HCT116 (cell line): ENCODE measurements around the gene EEPD1. TPM values are rescaled to one million over a fixed set of nuclear protein-coding genes. Genes with fewer than 3 reads are reported as not detected.

ENCODE experiments used
- ATAC-seq: fragments of 200-7000 bp; cut with Tn5 transposase; 2 replicates; pipeline ENCODE4 v1.9.1; 2020; ENCODE audit warnings: mild to moderate bottlenecking, moderate library complexity
- BruUV-seq: library from RNA; stranded (reverse); fragments of 400-500 nt; replicated peaks from 2 replicates; lab custom pipeline; 2021; lab: Mats Ljungman, UMichigan
- CTCF ChIA-PET: fragments of 300-600 bp; sonication (Branson Sonifier 250); formaldehyde crosslinking; loops from one replicate; lab custom pipeline; 2021; ENCODE audit warnings: antibody characterized with exemption; lab: Charles Lee
- POLR2A ChIA-PET: fragments of 300-600, 350-600 bp; sonication (Branson Sonifier 250); formaldehyde crosslinking; loops from one replicate; lab custom pipeline; 2021; ENCODE audit warnings: antibody characterized with exemption; lab: Charles Lee
- RAD21 ChIA-PET, 2 experiments: fragments of 300-600 bp; sonication (Branson Sonifier 250); formaldehyde crosslinking; loops; one replicate each; lab custom pipeline; 2023; ENCODE audit warnings: low total read pairs in 2 of 2; ENCODE audit not compliant: uncharacterized antibody in 2 of 2, unreplicated experiment in 2 of 2, low non-redundant PET in 1 of 2; lab: Charles Lee
- DNase-seq: peaks from one replicate; pipeline ENCODE4 v3.0.0-alpha.2; 2010; ENCODE audit warnings: low read depth, low spot score
- H2AFZ ChIP-seq: fragments of 200-600 bp; shearing (Covaris generic), sonication (generic); 2 replicates; pipeline ENCODE4 v1.6.1; 2017; ENCODE audit warnings: low read depth, mixed run types, mixed read lengths, antibody characterized with exemption, low read length; ENCODE audit not compliant: poor library complexity, severe bottlenecking
- H3K27ac ChIP-seq: 2 replicates; pipeline ENCODE4 v1.5.1; 2012; ENCODE audit warnings: low read depth, low read length
- H3K27me3 ChIP-seq: fragments of 200-600 bp; sonication (generic); 2 replicates; pipeline ENCODE4 v1.6.1; 2016; ENCODE audit warnings: mixed run types, low read length, mixed read lengths; ENCODE audit not compliant: insufficient read depth
- H3K36me3 ChIP-seq, 2 experiments: fragments of 200-500 bp in 1 of 2; fragments of 200-600 bp in 1 of 2; sonication (Bioruptor generic) in 1 of 2; sonication (generic) in 1 of 2; 2 replicates each; pipeline versions ENCODE4 v1.5.1 to v1.6.1; 2014 to 2016; ENCODE audit warnings: low read length in 2 of 2, inconsistent platforms in 1 of 2, mixed read lengths in 1 of 2, mixed run types in 1 of 2; ENCODE audit not compliant: insufficient read depth in 2 of 2, control insufficient read depth in 1 of 2
- H3K4me1 ChIP-seq, 2 experiments: fragments of 200-600 bp in 1 of 2; sonication (generic) in 1 of 2; 2 replicates each; pipeline versions ENCODE4 v1.5.1 to v1.6.1; 2012 to 2017; ENCODE audit warnings: low read length in 2 of 2, inconsistent platforms in 1 of 2, mild to moderate bottlenecking in 1 of 2, mixed read lengths in 1 of 2, mixed run types in 1 of 2, moderate library complexity in 1 of 2; ENCODE audit not compliant: insufficient read depth in 2 of 2, control insufficient read depth in 1 of 2
- H3K4me2 ChIP-seq: fragments of 200-600 bp; sonication (generic); 2 replicates; pipeline ENCODE4 v1.6.1; 2017; ENCODE audit warnings: mixed run types, low read length, mixed read lengths
- H3K4me3 ChIP-seq, 2 experiments: fragments of 200-600 bp in 1 of 2; sonication (generic) in 1 of 2; replicated peaks in 1 of 2; 2 replicates each; pipeline ENCODE4 v1.5.1; 2011 to 2016; ENCODE audit warnings: low read length in 2 of 2, control low read depth in 1 of 2, low read depth in 1 of 2, mild to moderate bottlenecking in 1 of 2, mixed read lengths in 1 of 2, mixed run types in 1 of 2
- H3K79me2 ChIP-seq: fragments of 200-600 bp; sonication (generic); 2 replicates; pipeline ENCODE4 v1.6.1; 2017; ENCODE audit warnings: mild to moderate bottlenecking, mixed run types, low read length, moderate library complexity, mixed read lengths; ENCODE audit not compliant: insufficient read depth
- H3K9ac ChIP-seq: fragments of 200-600 bp; sonication (generic); 2 replicates; pipeline ENCODE4 v1.6.1; 2016; ENCODE audit warnings: low read length, mixed read lengths
- H3K9me2 ChIP-seq: fragments of 200-600 bp; sonication (generic), shearing (Covaris generic); 2 replicates; pipeline ENCODE4 v1.6.1; 2017; ENCODE audit warnings: mixed run types, mild to moderate bottlenecking, moderate library complexity; ENCODE audit not compliant: insufficient read depth
- H3K9me3 ChIP-seq, 2 experiments: fragments of 200-500 bp in 1 of 2; fragments of 200-600 bp in 1 of 2; sonication (Bioruptor generic) in 1 of 2; sonication (generic) in 1 of 2; 2 replicates each; pipeline ENCODE4 v1.6.1; 2014 to 2017; ENCODE audit warnings: low read length in 2 of 2, mixed read lengths in 2 of 2, inconsistent platforms in 1 of 2, low read depth in 1 of 2, mild to moderate bottlenecking in 1 of 2, mixed run types in 1 of 2, moderate library complexity in 1 of 2; ENCODE audit not compliant: control insufficient read depth in 1 of 2, insufficient read depth in 1 of 2
- H4K20me1 ChIP-seq: fragments of 200-600 bp; sonication (generic), shearing (Covaris generic); 2 replicates; pipeline ENCODE4 v1.6.1; 2017; ENCODE audit warnings: mixed run types, mild to moderate bottlenecking, moderate library complexity; ENCODE audit not compliant: insufficient read depth
- ATF3 ChIP-seq: IDR thresholded peaks from 2 replicates; pipeline ENCODE4 v1.6.1; 2012
- CBX3 ChIP-seq: IDR thresholded peaks from 2 replicates; pipeline ENCODE4 v1.6.1; 2012; ENCODE audit warnings: low read depth
- CEBPB ChIP-seq: IDR thresholded peaks from 2 replicates; pipeline ENCODE4 v1.6.1; 2012; ENCODE audit warnings: low read depth
- CTCF ChIP-seq, 3 experiments: fragments of 200-600 bp in 1 of 3; sonication (generic) in 1 of 3; IDR thresholded peaks in 2 of 3; conservative IDR thresholded peaks in 1 of 3; 2 replicates each; pipeline ENCODE4 v1.5.1; 2012 to 2017; ENCODE audit warnings: low read depth in 2 of 3, low read length in 2 of 3, antibody characterized with exemption in 1 of 3, borderline replicate concordance in 1 of 3, control low read depth in 1 of 3, mild to moderate bottlenecking in 1 of 3, mixed read lengths in 1 of 3, mixed run types in 1 of 3, moderate library complexity in 1 of 3; ENCODE audit not compliant: insufficient read depth in 1 of 3
- EGR1 ChIP-seq: IDR thresholded peaks from 2 replicates; pipeline ENCODE4 v1.6.1; 2012; ENCODE audit warnings: low read depth
- EZH2 ChIP-seq: fragments of 200-600 bp; sonication (generic); IDR thresholded peaks from 2 replicates; pipeline ENCODE4 v1.6.1; 2017; ENCODE audit warnings: antibody characterized with exemption, mixed run types
- JUND ChIP-seq: IDR thresholded peaks from 2 replicates; pipeline ENCODE4 v1.6.1; 2012
- RAD21 ChIP-seq: IDR thresholded peaks from 2 replicates; pipeline ENCODE4 v1.6.1; 2012; ENCODE audit warnings: low read depth, mild to moderate bottlenecking
- SIN3A ChIP-seq: IDR thresholded peaks from 2 replicates; pipeline ENCODE4 v1.6.1; 2012; ENCODE audit warnings: low read depth
- SP1 ChIP-seq: IDR thresholded peaks from 2 replicates; pipeline ENCODE4 v1.6.1; 2012; ENCODE audit warnings: low read depth
- YY1 ChIP-seq: IDR thresholded peaks from 2 replicates; pipeline ENCODE4 v1.6.1; 2011; ENCODE audit warnings: low read length, low read depth, moderate library complexity, mild to moderate bottlenecking; ENCODE audit not compliant: insufficient replicate concordance; ENCODE audit errors: extremely low read depth
- ZFX ChIP-seq: fragments of 450-650 bp; IDR thresholded peaks from 2 replicates; pipeline ENCODE4 v1.6.1; 2017
- ZNF274 ChIP-seq: fragments of 200-500 bp; sonication (Bioruptor generic); IDR thresholded peaks from 2 replicates; pipeline ENCODE4 v1.6.1; 2014; ENCODE audit warnings: mild to moderate bottlenecking, low read depth, low read length, inconsistent platforms
- intact Hi-C: fragments of 100-400 bp; cut with micrococcal nuclease; formaldehyde crosslinking; loops from 2 replicates; pipeline ENCODE4 v1.10.0; 2022
- total RNA-seq: library from RNA; stranded (reverse); gene quantifications from one replicate; pipeline ENCODE4 v1.2.1, GENCODE V29; 2021; ENCODE audit not compliant: unreplicated experiment

EEPD1 gene
- total RNA-seq, 1 experiment from 2014 or later = 4.2 TPM

- H3K36me3 ChIP-seq = no peaks in the 10 kb centered on the region
- H3K4me2 ChIP-seq = no peak overlapping the region
- intact Hi-C loops = no loop called here
- H3K27ac ChIP-seq = no peak overlapping the region
- no peak overlapping the region for H3K4me3 ChIP-seq
- no peaks in the 10 kb centered on the region for H3K27me3 ChIP-seq
- H3K4me1 ChIP-seq = no peaks in the 10 kb centered on the region
- no peaks in the 10 kb centered on the region for H3K79me2 ChIP-seq
- DNase-seq (no peak), ATAC-seq (no peak)
- H3K9me2 ChIP-seq = no peaks in the 10 kb centered on the region
- BruUV-seq = no TSS peak
- RAD21 ChIA-PET = no interaction called here
- POLR2A ChIA-PET = no interaction called here
- H3K9me3 ChIP-seq = no peaks in the 10 kb centered on the region
- H4K20me1 ChIP-seq = no peaks in the 10 kb centered on the region
- H3K9ac ChIP-seq = no peak overlapping the region
- CTCF ChIA-PET = no interaction called here
- TF ChIP-seq JUND (no peak), CBX3 (no peak), ZNF274 (no peak), ZFX (no peak), EGR1 (no peak), EZH2 (no peak), YY1 (no peak), SIN3A (no peak), ATF3 (no peak), CTCF (IDR thresholded peaks at IDR 0.05 in 2 of 3, conservative IDR thresholded peaks at IDR 0.05 in 1 of 3; ENCODE audit: borderline replicate concordance in 1 of 3, insufficient read depth in 1 of 3, low read depth in 2 of 3, low read length in 2 of 3) (no peak), RAD21 (no peak), SP1 (no peak), CEBPB (no peak)
- H2AFZ ChIP-seq = no peak overlapping the region
These were observed 63.1 kb downstream of the EEPD1 start for GRCh38 chr7:36216063-36216684.
